ENCODE measurements around the gene HOXD1. TPM values are rescaled to one million over a fixed set of nuclear protein-coding genes. Genes with fewer than 3 reads are reported as not detected.

The HOXD1 gene
- total and polyA plus RNA-seq, 11 donors: 0.08 to 0.51 (median 0.19) TPM; not detected in 6

GRCh38 chr2:176148751-176149421, 39.6 kb upstream of the HOXD1 start:
- ATAC-seq (no peak), DNase-seq (no peak)
- Histone ChIP-seq H3K4me3 (no peak overlapping the region), H3K27me3 (peaks cover 52 to 100% (median 90%) of the 10 kb centered on the region in 9 donors), H3K27ac (no peak overlapping the region), H3K4me1 (peaks cover 0 to 12% (median 0%) of the 10 kb centered on the region in 12 donors), H3K9me3 (no peaks in the 10 kb centered on the region), H3K36me3 (no peaks in the 10 kb centered on the region)
- 23 to 47% (median 40%) methylated on average over 11 of the region's 11 CpGs for WGBS, 4 donors
- TF ChIP-seq CTCF (IDR thresholded peaks at IDR 0.05) (no peak), POLR2A (IDR thresholded peaks at IDR 0.05) (no peak)
- intact Hi-C loops (cut with DNase I): no loop called here

GRCh38 chr2:176149481-176149938, 39.0 kb upstream of the HOXD1 start:
- H3K36me3 ChIP-seq: no peaks in the 10 kb centered on the region
- peaks cover 0 to 12% (median 0%) of the 10 kb centered on the region in 12 donors for H3K4me1 ChIP-seq
- H3K4me3 ChIP-seq: no peak overlapping the region
- ATAC-seq: no peak
- intact Hi-C loops (cut with DNase I): no loop called here
- 16 to 50% (median 35%) methylated on average over 22 of the region's 22 CpGs for WGBS, 4 donors
- TF ChIP-seq CTCF (IDR thresholded peaks at IDR 0.05) (no peak), POLR2A (IDR thresholded peaks at IDR 0.05) (no peak)
- no peak overlapping the region for H3K27ac ChIP-seq
- H3K27me3 ChIP-seq: peaks cover 57 to 100% (median 93%) of the 10 kb centered on the region in 9 donors
- no peak for DNase-seq
- H3K9me3 ChIP-seq: no peaks in the 10 kb centered on the region

GRCh38 chr2:176149939-176150583, 38.4 kb upstream of the HOXD1 start:
- 13 to 45% (median 25%) methylated on average over 24 of the region's 24 CpGs for WGBS, 4 donors
- Histone ChIP-seq H3K27me3 (peaks cover 62 to 100% (median 92%) of the 10 kb centered on the region in 9 donors), H3K27ac (no peak overlapping the region), H3K4me1 (peaks cover 0 to 12% (median 0%) of the 10 kb centered on the region in 12 donors), H3K36me3 (no peaks in the 10 kb centered on the region), H3K9me3 (no peaks in the 10 kb centered on the region), H3K4me3 (no peak overlapping the region)
- no peak for DNase-seq
- ATAC-seq: no peak
- intact Hi-C loops (cut with DNase I): loop anchor here in 1 of 10 donors (10.0 kb wide), 1 partner anchor 115 kb away; the partner anchor contains the start of gene MTX2
- TF ChIP-seq POLR2A (IDR thresholded peaks at IDR 0.05) (no peak), CTCF (IDR thresholded peaks at IDR 0.05) (no peak)
